GM21515 (cell line): ENCODE results near the gene GRK6.

ENCODE experiments used
- ATAC-seq: cut with Tn5 transposase; IDR thresholded peaks from one replicate; pipeline ENCODE4 v1.9.1; 2021; ENCODE audit not compliant: unreplicated experiment

Gene GRK6

DNA sequence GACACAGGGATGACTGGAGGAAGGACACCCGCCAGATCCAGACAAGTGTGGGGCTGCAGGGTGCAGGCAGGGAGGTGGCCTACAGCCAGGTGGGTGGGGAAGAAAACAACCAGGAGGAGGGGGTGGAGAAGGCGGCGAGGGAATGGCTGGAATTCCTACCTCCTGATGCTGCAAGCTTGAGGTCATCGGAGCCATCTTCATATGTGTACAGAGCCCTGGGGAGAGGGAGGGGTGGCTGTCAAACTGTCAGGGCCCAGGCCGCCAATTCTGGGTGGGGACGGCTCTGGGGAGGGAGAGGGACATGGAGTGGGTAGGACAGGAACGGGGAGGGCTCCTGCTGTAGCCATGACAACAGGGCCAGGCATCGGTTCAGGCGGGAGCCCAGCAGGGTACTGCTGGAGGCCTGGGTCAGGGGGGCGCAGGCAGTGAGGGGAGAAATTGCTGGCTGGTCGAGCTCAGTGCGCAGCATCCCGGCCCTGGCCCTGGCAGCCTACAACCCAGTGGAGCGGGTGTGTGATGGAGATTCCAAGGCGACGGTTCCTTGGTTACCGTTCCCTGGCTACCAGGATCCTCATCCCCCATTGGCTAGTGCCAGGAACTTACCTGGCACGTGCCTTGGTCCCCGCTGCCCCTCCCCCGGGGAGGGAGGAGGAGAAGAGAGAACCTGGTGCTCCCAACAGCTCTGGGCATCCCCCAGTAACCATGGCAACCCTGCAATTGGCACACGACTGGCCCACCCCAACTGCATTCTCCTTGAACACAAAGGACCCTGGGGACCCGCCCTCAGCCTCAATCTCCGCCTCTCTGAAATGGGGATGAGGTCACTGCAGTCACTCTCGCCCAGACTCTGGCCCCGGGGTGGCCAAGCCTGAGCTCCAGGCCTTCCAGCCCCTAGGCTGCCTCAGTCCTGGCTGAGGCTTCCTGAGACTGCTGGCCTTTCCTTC lies 42.5 kb downstream of the GRK6 start:
- no peak for ATAC-seq

DNA sequence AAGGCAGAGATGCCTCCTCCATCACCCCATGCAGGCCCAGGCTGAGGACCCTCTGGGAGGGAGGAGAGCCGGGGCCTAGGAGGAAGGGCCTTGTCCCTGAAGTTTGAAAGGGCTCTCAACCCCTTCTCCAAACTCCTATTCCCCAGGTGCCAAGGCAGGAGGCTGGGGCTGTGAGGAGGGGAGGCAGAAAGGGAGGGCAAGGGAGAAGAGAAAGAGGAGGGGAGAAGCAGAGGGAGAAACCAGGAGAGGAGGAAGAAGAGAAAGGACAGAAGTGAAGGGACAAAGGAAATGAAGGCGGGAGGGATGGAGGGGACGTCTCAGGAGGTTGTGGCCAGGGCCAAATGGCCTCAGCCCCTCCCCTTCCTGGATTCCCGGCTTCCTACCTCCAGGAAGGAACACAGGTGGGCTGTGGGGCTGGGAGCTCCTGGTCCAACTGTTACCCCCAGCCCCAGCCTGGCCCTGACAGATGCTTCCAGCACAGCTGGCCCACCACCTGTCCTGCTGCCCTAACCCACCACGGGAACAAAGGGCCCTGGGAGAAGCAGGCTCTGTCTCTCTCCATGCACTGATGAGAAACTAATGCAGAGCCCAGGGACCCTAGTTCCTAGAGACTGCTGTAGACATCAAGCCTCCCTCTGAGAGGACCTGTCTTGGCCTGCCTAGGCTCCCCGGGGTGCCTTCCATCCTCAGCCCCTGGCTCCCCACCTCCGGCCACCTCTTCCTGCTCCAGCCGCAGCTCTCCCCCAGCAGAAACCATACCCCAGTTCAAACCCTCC lies 43.5 kb downstream of the GRK6 start:
- no peak for ATAC-seq

DNA sequence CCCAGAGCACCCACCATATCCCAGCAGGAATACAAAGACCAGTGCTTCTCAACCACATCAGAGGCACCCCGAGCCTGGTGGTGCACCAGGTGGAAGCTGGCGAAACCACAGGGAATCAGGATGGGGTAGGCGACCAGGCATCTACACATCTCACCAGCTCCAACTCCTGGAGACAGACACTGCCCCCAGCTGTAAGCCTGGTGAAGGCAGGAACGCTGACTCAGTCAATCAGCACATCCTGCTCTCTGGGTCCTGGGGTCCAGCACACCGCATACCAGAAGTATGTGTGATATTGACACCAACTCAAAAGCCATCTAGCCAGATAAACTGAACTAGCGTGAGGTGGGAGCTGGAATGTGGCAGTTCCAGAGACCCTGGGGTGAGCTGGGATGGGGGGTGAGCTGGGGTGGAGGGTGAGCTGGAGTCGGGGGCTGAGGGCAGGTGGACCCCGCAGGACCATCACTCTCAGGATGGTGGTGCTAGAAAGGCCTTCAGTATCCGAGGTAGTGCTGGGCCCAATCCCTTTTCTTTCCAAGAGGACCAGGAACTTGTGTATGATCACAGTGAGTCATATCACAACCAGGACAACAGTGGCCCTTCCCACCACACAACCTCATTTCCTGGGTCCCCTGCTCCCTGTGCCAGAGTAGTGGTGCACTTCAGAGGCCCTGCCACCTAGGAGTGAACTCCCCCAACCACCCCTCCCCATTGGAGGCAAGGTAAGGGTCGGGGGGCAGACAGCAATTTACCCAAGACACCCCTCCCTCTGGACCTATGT lies 44.5 kb downstream of the GRK6 start:
- no peak for ATAC-seq

DNA sequence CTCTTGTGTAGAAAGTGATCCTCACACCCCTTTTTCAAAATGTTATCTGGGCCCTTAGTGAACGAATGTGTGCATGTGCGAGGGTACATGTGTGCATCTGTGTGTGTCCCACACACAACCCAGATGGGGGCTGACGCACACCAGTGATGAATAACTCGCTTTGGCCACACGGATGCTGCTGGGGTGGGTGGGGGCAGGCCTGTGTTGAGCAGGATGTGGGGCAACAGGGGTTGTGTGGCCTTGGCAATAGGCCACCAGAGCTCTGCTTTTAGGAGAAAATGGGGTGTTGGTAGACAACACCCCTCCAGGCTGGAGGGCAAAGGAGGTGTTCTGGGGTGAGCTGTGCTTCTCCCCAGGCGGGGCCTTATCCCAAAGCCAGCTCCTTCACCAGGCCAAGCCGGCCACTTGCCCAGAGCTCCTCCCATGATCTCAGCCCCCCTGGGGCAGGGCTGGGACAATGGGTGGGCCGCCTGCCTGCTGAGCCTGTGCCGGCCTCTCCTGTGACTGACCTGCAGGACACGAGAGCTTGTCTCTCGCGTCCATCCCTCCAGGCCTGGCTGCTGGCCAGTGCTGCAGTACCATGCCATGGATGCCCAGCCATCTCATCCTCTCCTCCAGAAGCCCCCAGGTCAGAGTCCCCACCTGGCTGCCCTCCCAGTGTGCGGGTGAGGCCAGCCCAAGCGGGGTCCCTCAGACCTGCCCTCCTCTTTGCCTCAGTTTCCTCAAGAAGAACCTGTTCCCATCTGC lies 45.3 kb downstream of the GRK6 start:
- no peak for ATAC-seq

DNA sequence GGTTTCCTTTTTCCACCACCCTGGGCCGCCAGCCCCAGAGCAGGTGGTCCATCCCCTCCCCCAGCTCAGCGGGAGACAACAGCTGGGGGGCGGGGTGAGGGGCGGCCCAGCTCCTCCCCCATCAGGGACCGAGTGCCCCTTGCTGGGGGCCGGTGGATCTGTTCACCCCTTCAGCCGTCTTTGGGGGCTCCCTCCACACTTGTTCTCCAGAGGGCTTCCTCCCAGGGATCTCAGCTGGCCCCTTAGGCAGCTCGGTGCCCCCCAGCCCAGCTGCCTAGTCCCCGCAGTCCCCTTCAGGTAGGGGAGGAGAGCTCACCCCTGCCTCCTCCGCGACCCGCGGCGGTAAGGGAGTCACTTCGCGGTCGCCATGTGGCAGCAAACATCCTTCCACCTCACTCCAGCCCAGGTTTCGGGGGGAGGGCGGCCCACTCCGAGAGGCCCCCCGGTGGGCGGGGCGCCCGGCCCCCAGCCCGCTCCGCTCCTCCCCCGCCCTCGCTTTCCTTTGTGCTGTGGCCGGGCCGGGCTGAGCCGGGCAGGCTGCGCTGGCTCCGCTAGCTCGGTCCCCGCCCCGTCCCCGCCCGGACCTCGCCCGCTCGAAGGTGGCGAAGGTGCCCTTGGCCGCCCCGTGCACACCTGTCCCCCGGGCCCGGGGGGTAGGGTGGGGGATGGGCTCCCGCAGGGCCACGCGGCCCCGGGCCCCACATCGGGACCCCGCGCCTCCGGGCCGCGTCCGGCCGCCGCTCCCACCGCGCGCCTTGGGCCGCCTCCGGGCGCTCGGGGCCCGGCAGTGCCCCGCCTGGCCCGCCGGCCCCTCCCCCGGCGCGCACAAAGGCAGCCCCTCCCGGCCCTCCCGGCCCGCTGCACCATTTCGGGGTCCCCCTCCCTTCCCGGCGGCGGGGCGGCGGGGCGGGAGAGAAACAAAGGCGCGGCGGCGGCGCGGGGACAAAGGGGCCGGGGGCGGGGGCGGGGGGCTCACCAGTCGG lies 46.3 kb downstream of the GRK6 start:
- no peak for ATAC-seq

DNA sequence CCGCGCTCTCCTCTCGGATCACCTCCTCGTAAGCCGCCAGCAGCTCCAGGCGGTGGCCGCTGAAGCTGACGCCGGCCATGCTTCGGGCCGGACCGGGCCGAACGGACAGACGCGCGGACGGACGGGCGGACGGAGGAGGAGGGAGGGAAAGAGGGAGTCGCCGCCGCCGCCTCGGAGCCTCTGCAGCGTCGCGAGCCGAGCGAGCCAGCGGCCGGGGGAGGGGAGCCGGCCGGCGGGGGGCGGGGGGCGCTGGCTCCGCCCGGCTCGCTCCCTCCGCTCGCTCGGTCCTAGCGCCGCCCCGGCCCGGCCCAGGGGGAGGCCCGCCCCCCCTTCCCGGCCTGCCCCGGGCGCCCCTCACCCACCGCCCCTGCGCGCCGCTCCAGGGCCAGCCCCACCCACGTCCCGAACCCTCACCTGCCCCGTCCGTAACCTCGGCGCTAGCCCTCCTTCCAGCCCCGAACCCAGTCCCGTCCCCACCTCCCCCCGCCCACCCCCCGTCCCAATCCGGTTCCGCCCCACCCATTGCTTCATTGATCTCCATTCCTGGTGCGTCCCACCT lies 47.0 kb downstream of the GRK6 start, which contains the start of gene DBN1:
Gene DBN1 (minus strand): TSS at position 192 of the 559 bp plus-strand sequence. CDS start 113 bp downstream, at position 79.
- ATAC-seq: no peak

DNA sequence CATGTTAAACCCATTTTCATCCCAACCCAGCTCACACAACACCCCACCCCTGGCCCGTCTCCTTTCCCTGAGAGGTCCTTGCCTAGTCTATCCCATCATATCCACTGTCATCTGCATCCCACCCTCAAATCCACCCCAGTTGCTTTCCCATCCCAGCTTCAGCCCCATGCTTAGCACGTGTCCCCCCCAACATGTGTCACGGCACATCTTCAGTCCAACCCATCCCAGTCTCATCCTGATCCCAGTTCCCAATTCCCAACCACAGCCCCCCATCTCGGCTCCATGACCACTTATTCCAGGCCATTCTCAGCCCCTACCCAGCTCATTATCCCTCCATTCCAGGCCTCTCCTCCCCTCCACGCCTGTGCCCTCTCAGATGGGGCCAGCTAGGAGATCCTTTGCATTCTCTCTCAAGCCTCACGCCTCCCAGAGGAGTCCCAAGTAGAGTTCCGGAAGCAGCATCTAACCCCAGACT lies 47.6 kb downstream of the GRK6 start:
- ATAC-seq: no peak

DNA sequence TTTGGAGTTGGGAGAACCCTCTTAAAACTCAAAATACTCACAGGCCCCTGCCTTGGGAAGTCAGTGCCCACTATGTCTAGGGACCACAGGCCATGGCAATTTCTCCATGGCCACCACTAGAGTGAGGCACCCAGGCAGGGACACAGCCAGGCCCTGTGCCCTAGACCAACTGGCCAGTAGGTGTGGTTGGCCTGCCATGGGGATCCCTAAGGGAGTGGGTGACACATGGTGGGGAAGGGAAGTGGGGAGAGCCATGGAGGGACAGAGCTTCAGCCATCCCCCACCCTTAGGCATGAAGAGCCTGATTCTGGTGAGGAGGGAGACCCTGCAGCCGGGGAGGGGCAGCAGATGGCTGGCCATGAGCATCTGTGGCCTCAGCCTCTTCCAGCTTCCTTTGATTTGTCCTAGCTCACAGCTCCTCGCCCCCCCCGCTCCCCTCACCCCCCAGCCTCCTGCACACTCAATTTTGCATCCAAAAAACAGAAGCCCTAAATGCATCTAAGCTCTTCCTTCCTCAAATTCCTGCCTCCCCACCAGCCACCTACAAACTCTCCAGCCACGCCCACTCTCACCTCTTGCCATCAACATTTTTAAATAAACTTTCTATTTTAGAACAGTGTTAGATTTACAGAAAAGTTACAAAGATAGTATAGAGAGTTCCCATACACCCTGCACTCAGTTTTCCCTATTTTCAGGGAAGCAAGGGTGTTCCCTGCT lies 48.5 kb downstream of the GRK6 start:
- no peak for ATAC-seq

DNA sequence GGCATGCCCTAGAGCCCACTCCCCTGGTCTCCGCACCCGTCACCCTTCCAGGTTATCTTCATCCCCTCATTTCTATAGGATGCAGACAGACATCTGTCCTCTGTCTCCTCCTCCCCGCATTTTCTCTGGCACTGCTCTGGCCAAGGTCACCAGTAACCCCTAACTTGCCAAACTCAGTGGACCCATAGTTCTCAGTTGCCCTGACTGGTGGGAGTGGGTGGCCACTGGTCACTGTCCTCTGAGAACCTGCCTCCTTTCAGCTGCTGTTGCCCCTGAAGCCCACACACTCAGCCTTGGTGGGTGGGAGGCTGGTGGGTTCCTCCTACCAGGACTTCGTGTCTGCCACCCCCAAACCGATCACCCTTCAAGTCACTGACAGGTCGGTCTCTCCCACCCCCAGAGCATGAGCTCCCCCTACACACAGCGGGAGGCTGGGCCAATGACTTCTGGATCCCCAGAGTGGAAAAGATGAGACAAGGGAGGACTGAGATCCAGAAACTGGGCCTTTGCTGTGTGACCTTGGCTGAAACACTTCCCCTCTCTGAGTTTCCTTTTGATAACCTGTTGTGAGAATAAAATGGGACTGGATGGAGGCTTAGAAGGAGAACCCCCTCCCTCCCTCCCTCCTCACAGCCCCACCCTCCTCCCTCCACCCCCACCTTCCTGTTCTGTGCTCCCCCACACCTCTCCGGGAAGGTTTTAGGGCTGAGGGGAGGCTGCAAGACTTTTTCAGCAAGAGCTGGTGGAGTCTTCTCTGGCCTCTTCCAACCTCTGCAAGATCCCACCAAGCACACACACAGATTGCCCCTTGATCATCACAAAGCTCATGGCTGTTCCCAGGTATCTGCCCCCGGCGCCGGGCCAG lies 49.3 kb downstream of the GRK6 start:
- no peak for ATAC-seq

DNA sequence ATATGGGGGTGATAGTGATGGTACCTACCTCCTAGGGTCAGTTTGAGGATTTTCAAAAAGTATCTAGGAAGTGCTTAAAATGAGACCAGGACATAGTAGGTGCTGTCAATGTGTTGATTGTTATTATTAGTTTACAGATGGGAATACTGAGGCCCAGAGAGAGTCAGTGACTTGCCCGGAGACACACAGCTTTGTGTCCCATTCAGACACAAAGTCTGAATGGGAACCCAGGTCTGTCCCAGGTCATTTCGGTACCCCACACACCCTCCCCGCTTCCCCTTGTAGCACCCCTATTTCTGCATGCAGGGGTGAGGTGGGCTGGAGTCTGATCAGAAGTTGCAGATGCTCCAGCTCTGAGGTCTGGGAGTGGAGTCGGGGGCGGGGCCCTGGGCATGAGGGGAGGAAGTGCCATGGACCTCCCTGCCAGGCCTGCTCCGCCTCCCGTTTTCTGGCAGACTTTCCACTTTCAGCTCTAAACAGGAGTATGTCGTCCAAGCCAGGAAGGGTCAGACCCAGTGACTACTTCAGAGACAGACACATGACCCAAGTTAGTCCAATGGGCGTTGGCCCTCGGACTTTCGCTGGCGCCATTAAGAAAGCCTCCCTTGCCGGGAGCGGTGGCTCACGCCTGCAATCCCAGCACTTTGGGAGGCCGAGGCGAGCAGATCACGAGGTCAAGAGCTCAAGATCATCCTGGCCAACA lies 50.2 kb downstream of the GRK6 start:
- no peak for ATAC-seq

DNA sequence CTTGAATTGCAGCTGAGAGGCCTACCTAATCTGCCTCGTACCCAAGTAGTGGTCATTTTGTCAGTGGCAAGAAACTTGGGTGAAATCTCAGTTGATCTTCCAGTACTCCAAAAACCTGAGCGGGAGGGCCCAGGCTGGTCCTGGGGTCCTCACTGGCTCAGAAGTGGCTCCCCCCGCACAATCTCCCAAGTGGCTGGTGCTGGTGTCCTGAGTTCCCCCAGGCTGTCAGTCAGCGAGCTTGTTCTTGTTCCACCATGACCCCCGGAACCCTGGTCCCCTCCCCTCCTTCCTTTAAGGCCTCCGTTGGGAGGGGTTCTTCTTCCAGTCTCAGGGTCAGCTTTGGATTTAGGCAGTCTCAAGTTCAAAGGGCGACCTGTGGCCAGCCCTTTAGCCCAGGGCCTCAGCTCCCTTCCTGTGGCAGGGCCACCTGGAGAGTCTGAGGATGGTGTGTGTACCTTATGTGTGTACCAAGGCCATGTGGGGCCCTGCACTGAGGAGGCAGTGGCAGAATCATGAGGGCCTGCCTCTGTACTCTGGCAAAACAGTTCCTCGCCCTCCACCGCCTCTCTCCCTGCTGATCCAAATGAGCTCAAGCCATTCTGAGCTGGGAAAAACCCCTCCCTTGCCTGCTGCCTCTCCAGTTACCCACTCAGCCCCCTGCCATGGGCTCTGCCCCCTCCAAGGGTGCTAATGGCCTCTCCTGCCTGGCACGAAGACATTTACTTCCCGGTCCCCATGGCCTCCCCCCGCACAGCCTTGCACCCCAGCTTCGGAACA lies 51.4 kb downstream of the GRK6 start:
- no peak for ATAC-seq

DNA sequence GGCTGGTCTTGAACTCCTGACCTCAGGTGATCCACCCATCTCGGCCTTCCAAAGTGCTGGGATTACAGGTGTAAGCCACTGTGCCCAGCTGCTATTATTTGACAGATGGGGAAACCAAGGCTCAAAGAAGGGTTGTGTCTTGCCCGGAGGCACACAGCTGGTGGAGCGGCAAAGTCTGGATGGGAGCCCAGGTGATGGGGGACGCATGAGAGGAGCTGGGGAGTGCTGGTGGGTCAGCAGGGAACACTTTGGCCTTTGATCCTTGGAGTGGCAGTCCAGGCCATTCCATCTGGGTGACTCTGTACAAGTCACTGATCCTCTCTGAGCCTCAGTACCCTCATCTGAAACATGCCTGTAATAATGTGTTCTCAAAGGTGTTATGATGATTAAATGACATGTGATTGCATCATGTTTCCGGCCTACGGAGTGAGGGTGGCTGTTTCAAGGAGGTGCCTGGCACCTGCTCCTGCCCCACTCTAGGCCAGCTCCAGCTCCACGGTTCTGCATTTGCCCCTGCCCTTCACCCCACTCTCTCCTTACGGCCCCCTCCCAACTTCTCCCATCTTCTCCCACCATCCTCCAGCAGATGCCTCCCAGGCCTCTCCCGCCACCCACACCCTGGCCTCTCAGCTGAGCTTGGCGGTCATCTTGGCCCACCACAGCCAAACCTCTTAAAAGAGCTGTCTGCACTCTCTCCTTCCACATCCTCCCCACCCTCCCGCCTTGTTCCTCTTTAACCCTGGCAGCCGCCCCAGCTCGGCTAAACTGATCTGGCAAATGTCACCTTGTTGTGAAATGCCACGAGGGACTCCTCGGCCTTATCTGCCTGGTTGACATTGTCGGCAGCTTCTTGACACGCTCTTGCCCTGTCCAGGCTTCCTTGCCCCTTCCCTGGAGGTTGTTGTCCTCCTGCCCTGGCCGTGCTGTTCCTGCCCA lies 52.5 kb downstream of the GRK6 start:
- no peak for ATAC-seq

DNA sequence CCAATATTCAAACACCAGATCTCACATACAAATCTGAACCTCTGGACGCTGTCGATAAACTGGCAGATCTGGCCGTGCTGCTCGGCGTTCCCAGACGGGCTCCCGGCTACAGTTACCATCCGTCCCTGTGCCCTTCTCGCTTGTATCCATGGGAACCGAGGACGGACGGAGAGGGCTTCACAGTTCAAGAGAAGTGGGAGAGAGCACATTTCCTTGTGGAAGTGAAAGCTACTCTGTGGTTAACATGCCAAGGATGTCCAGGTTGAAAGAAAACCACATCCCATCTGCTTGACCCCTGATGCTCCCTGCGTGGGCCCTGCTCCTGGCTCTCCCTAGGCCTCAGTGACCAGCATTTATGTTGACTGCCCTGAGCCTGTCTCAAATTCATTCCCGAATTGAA lies 53.3 kb downstream of the GRK6 start:
- ATAC-seq: no peak

DNA sequence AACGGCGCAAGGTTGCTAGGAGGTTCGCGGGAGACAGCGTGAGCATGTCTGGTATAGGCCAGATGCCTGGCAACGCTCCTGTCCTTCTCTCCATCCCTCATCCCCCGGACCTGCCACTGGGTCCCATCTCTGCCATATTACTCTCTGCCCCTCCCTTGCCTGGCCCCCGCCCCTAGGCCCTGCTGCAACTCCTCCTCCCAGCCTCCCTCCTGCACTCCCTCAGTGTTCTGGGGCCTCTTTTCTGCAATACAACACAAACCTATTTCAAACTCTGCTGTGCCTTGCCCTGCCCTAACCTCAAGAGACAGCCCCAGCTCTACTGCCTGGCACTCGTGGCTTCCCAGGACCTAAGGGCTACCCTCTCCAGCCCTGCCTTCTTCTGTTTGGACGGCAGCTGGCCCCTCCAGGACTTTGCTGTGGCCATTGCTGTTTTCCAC lies 55.9 kb downstream of the GRK6 start:
- ATAC-seq: no peak

DNA sequence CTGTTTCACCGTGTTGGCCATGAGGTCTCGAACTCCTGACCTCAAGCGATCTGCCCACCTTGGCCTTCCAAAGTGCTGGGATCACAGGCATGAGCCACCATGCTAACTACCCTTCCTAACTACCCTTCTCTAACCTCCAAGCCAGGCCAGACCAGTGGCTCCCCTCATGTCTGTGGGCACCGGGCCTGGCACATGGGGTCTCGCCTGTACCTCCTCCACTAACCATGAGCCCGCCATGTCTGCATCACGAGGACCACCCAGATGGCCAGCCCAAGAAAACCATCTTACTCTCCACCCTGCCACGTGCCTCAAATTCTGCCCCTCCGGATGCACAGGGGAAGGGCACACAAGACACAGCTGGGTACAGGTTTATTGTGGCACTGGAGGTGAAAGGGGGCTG lies 56.6 kb downstream of the GRK6 start:
- ATAC-seq: no peak
